ENCODE data around the gene EDIL3. TPM values are rescaled to one million over a fixed set of nuclear protein-coding genes. Genes with fewer than 3 reads are reported as not detected.

The EDIL3 gene
- total and polyA plus RNA-seq, 2 of the 13 experiments (the other 11 are each of a cell fraction or from before 2014, with no cell fraction given): 0.01 TPM; not detected in 1

GRCh38 chr5:84213861-84214260, 170.8 kb downstream of the EDIL3 start:
- H3K36me3 ChIP-seq (replicated peaks in 1 of 2; ENCODE audit: control insufficient read depth in 1 of 2, insufficient read depth in 2 of 2, low read length in 2 of 2): no peaks in the 10 kb centered on the region
- no peak overlapping the region for H3K4me3 ChIP-seq (replicated peaks in 1 of 3; ENCODE audit: insufficient read depth in 1 of 3, low read depth in 2 of 3, low read length in 3 of 3)
- no peak for FAIRE-seq
- BruUV-seq (replicated peaks): no TSS peak
- ChIA-PET CTCF (ENCODE audit: low intra/inter-chr PET ratio, low total read pairs) (no interaction called here), POLR2A (no interaction called here)
- in situ Hi-C loops (cut with HindIII; ENCODE audit: extremely low pct_ligation_motif_present, low pct_unique_long_range_greater_than_20kb): no loop called here
- H3K27me3 ChIP-seq (ENCODE audit: control insufficient read depth in 1 of 2, insufficient read depth in 2 of 2, low read length in 2 of 2): no peaks in the 10 kb centered on the region
- TF ChIP-seq ZNF879 (CRISPR knock-in tag; IDR thresholded peaks at IDR 0.05) (no peak), BHLHE40 (IDR thresholded peaks at IDR 0.05; ENCODE audit: low read length) (no peak), CENPBD1 (CRISPR knock-in tag; IDR thresholded peaks at IDR 0.05; ENCODE audit: borderline replicate concordance, low read depth) (no peak), KDM2A (CRISPR knock-in tag; IDR thresholded peaks at IDR 0.05; ENCODE audit: borderline replicate concordance, low read depth) (no peak), SSRP1 (CRISPR knock-in tag; IDR thresholded peaks at IDR 0.05) (no peak), ARNT (IDR thresholded peaks at IDR 0.05) (no peak), SATB2 (CRISPR knock-in tag; IDR thresholded peaks at IDR 0.05) (no peak), ZFP90 (CRISPR knock-in tag; IDR thresholded peaks at IDR 0.05; ENCODE audit: borderline replicate concordance) (no peak), ZNF12 (CRISPR knock-in tag; IDR thresholded peaks at IDR 0.05) (no peak), MAFK (conservative IDR thresholded peaks at IDR 0.05 in 1 of 2, IDR thresholded peaks at IDR 0.05 in 1 of 2; ENCODE audit: low read length in 2 of 2) (no peak)
- TF ChIP-seq, protein P1, sequence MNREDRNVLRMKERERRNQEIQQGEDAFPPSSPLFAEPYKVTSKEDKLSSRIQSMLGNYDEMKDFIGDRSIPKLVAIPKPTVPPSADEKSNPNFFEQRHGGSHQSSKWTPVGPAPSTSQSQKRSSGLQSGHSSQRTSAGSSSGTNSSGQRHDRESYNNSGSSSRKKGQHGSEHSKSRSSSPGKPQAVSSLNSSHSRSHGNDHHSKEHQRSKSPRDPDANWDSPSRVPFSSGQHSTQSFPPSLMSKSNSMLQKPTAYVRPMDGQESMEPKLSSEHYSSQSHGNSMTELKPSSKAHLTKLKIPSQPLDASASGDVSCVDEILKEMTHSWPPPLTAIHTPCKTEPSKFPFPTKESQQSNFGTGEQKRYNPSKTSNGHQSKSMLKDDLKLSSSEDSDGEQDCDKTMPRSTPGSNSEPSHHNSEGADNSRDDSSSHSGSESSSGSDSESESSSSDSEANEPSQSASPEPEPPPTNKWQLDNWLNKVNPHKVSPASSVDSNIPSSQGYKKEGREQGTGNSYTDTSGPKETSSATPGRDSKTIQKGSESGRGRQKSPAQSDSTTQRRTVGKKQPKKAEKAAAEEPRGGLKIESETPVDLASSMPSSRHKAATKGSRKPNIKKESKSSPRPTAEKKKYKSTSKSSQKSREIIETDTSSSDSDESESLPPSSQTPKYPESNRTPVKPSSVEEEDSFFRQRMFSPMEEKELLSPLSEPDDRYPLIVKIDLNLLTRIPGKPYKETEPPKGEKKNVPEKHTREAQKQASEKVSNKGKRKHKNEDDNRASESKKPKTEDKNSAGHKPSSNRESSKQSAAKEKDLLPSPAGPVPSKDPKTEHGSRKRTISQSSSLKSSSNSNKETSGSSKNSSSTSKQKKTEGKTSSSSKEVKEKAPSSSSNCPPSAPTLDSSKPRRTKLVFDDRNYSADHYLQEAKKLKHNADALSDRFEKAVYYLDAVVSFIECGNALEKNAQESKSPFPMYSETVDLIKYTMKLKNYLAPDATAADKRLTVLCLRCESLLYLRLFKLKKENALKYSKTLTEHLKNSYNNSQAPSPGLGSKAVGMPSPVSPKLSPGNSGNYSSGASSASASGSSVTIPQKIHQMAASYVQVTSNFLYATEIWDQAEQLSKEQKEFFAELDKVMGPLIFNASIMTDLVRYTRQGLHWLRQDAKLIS (CRISPR knock-in tag; IDR thresholded peaks at IDR 0.05): no peak
- TF ChIP-seq, protein P2, sequence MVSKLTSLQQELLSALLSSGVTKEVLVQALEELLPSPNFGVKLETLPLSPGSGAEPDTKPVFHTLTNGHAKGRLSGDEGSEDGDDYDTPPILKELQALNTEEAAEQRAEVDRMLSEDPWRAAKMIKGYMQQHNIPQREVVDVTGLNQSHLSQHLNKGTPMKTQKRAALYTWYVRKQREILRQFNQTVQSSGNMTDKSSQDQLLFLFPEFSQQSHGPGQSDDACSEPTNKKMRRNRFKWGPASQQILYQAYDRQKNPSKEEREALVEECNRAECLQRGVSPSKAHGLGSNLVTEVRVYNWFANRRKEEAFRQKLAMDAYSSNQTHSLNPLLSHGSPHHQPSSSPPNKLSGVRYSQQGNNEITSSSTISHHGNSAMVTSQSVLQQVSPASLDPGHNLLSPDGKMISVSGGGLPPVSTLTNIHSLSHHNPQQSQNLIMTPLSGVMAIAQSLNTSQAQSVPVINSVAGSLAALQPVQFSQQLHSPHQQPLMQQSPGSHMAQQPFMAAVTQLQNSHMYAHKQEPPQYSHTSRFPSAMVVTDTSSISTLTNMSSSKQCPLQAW (CRISPR knock-in tag; IDR thresholded peaks at IDR 0.05): no peak
- TF ChIP-seq, protein P3, sequence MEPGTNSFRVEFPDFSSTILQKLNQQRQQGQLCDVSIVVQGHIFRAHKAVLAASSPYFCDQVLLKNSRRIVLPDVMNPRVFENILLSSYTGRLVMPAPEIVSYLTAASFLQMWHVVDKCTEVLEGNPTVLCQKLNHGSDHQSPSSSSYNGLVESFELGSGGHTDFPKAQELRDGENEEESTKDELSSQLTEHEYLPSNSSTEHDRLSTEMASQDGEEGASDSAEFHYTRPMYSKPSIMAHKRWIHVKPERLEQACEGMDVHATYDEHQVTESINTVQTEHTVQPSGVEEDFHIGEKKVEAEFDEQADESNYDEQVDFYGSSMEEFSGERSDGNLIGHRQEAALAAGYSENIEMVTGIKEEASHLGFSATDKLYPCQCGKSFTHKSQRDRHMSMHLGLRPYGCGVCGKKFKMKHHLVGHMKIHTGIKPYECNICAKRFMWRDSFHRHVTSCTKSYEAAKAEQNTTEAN (CRISPR knock-in tag; conservative IDR thresholded peaks at IDR 0.05): no peak
- TF ChIP-seq, protein P4, sequence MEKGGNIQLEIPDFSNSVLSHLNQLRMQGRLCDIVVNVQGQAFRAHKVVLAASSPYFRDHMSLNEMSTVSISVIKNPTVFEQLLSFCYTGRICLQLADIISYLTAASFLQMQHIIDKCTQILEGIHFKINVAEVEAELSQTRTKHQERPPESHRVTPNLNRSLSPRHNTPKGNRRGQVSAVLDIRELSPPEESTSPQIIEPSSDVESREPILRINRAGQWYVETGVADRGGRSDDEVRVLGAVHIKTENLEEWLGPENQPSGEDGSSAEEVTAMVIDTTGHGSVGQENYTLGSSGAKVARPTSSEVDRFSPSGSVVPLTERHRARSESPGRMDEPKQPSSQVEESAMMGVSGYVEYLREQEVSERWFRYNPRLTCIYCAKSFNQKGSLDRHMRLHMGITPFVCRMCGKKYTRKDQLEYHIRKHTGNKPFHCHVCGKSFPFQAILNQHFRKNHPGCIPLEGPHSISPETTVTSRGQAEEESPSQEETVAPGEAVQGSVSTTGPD (CRISPR knock-in tag; IDR thresholded peaks at IDR 0.05): no peak
- TF ChIP-seq, protein P5, sequence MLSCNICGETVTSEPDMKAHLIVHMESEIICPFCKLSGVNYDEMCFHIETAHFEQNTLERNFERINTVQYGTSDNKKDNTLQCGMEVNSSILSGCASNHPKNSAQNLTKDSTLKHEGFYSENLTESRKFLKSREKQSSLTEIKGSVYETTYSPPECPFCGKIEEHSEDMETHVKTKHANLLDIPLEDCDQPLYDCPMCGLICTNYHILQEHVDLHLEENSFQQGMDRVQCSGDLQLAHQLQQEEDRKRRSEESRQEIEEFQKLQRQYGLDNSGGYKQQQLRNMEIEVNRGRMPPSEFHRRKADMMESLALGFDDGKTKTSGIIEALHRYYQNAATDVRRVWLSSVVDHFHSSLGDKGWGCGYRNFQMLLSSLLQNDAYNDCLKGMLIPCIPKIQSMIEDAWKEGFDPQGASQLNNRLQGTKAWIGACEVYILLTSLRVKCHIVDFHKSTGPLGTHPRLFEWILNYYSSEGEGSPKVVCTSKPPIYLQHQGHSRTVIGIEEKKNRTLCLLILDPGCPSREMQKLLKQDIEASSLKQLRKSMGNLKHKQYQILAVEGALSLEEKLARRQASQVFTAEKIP (CRISPR knock-in tag; IDR thresholded peaks at IDR 0.05; ENCODE audit: borderline replicate concordance): no peak
- H3K79me2 ChIP-seq (ENCODE audit: insufficient read depth, low read length): no peaks in the 10 kb centered on the region
- H3K9ac ChIP-seq (ENCODE audit: insufficient read depth, low read depth, low read length): no peak overlapping the region
- no peak overlapping the region for H3K4me2 ChIP-seq (ENCODE audit: low read depth, low read length)
- WGBS (ENCODE audit: low lambda C conversion rate): 0% methylated on average over 1 of the region's 1 CpG
- DNase-seq (ENCODE audit: low spot score): no peak
- intact Hi-C loops (cut with micrococcal nuclease; ENCODE audit: unreplicated experiment): no loop called here
- no peaks in the 10 kb centered on the region for H3K9me3 ChIP-seq (ENCODE audit: low read length)
- H4K20me1 ChIP-seq (ENCODE audit: insufficient read depth, low read length): no peaks in the 10 kb centered on the region
- ATAC-seq: no peak
- H3K27ac ChIP-seq (ENCODE audit: extremely low read length, insufficient read depth, low read length): no peak overlapping the region
- H3K4me1 ChIP-seq (ENCODE audit: insufficient read depth, low read length): no peaks in the 10 kb centered on the region
- no peak overlapping the region for H2AFZ ChIP-seq (ENCODE audit: low read length)

Data from HepG2 (cell line).